GM18867 (cell line): ENCODE data around the gene ZNF48.

Experiments
- ATAC-seq: cut with Tn5 transposase; IDR thresholded peaks from one replicate; pipeline ENCODE4 v1.9.1; 2021; ENCODE audit warnings: mild to moderate bottlenecking, moderate library complexity; ENCODE audit not compliant: unreplicated experiment

Gene ZNF48

GRCh38 chr16:30395155-30395991 lies at the start of gene ZNF48:
ZNF48 (plus strand) TSS chr16:30395420; CDS start chr16:30395795, 375 bp downstream.
- peak; percentile 64 for ATAC-seq

GRCh38 chr16:30346286-30346685 lies 48.9 kb upstream of the ZNF48 start:
- ATAC-seq: no peak

GRCh38 chr16:30348113-30348512 lies 47.1 kb upstream of the ZNF48 start:
- no peak for ATAC-seq

GRCh38 chr16:30348929-30349328 lies 46.3 kb upstream of the ZNF48 start:
- no peak for ATAC-seq

- ATAC-seq: no peak
These were observed 45.5 kb upstream of the ZNF48 start for GRCh38 chr16:30349675-30350074.

- ATAC-seq: peak; percentile 48
These were observed 44.9 kb upstream of the ZNF48 start for GRCh38 chr16:30350134-30350871.

- ATAC-seq: no peak
These were observed 44.2 kb upstream of the ZNF48 start for GRCh38 chr16:30351001-30351441.

- no peak for ATAC-seq
These were observed 43.4 kb upstream of the ZNF48 start for GRCh38 chr16:30351586-30352419.

- ATAC-seq: no peak
These were observed 42.5 kb upstream of the ZNF48 start for GRCh38 chr16:30352488-30353401.

GRCh38 chr16:30353438-30354129 lies 41.6 kb upstream of the ZNF48 start:
- no peak for ATAC-seq

GRCh38 chr16:30354423-30355143 lies 40.6 kb upstream of the ZNF48 start:
- peak; percentile 3 for ATAC-seq

- ATAC-seq: peak; percentile 54
These were observed 39.9 kb upstream of the ZNF48 start, which contains the start of gene CD2BP2 for GRCh38 chr16:30355144-30355953. CD2BP2 (minus strand) TSS chr16:30355308; CDS start chr16:30354681, 627 bp downstream.

GRCh38 chr16:30355954-30356308 lies 39.3 kb upstream of the ZNF48 start:
- no peak for ATAC-seq

GRCh38 chr16:30356401-30357084 lies 38.7 kb upstream of the ZNF48 start:
- no peak for ATAC-seq

- no peak for ATAC-seq
These were observed 38.0 kb upstream of the ZNF48 start for GRCh38 chr16:30357085-30357714.

GRCh38 chr16:30357715-30358576 lies 37.3 kb upstream of the ZNF48 start:
- no peak for ATAC-seq
